C4-2B (cell line): Measurements from ENCODE around the gene TTLL3.
"Not testable (repeated sequence)": the region's sequence is repeated elsewhere in the genome, so short reads cannot be mapped to it uniquely, and the experiment has no call there.

ENCODE experiments used
- H3K27ac ChIP-seq: fragments of 450-650 bp; 2 replicates; pipeline ENCODE4 v1.5.1; 2017
- CTCF ChIP-seq: fragments of 450-650 bp; conservative IDR thresholded peaks from 2 replicates; pipeline ENCODE4 v1.5.1; 2017; ENCODE audit warnings: mild to moderate bottlenecking
- ZFX ChIP-seq: fragments of 450-650 bp; IDR thresholded peaks from 2 replicates; pipeline ENCODE4 v1.6.1; 2017

TTLL3 gene

GRCh38 chr3:9843715-9844438, 33.8 kb downstream of the TTLL3 start, which contains the start of gene RPUSD3:
Gene RPUSD3 (minus strand): TSS chr3:9844008. CDS start chr3:9843990, 18 bp downstream.
- H3K27ac ChIP-seq: peak within 1 kb of the TSS; percentile 75

GRCh38 chr3:9846231-9846630, 36.2 kb downstream of the TTLL3 start:
- H3K27ac ChIP-seq: no peak overlapping the region

More at GRCh38 chr3:9843715-9844438, 33.8 kb downstream of the TTLL3 start, which contains the start of gene RPUSD3:
- 0 out of 2 replicates have a peak, but pooled peaks have one; percentile 12 for TF ChIP-seq ZFX
- TF ChIP-seq CTCF: no peak

GRCh38 chr3:9846931-9847488, 36.9 kb downstream of the TTLL3 start:
- TF ChIP-seq CTCF: no peak
- TF ChIP-seq ZFX: no peak
- H3K27ac ChIP-seq: no peak overlapping the region

More at GRCh38 chr3:9846231-9846630, 36.2 kb downstream of the TTLL3 start:
- TF ChIP-seq ZFX (no peak), CTCF (no peak)

GRCh38 chr3:9847870-9848269, 37.8 kb downstream of the TTLL3 start:
- H3K27ac ChIP-seq: not testable (repeated sequence)

GRCh38 chr3:9848860-9849259, 38.8 kb downstream of the TTLL3 start:
- H3K27ac ChIP-seq: not testable (repeated sequence)
- TF ChIP-seq CTCF: peak; percentile 73

GRCh38 chr3:9851383-9851782, 41.3 kb downstream of the TTLL3 start:
- H3K27ac ChIP-seq: not testable (repeated sequence)

- not testable (repeated sequence) for H3K27ac ChIP-seq
Measured at GRCh38 chr3:9851926-9852325, 41.9 kb downstream of the TTLL3 start.

- TF ChIP-seq ZFX (no peak), CTCF (no peak)
- no peak overlapping the region for H3K27ac ChIP-seq
Measured at GRCh38 chr3:9852528-9852927, 42.5 kb downstream of the TTLL3 start.

GRCh38 chr3:9854291-9854940, 44.4 kb downstream of the TTLL3 start:
- H3K27ac ChIP-seq: not testable (repeated sequence)
